Ovary (tissue), 9 donors: ENCODE data around the gene DNAAF5. TPM values are rescaled to one million over a fixed set of nuclear protein-coding genes. Genes with fewer than 3 reads are reported as not detected.

Source experiments
- DNase-seq, 5 donors: peaks; one replicate each; pipeline ENCODE4 v3.0.0-alpha.2; 2019 to 2020
- H3K27ac ChIP-seq, 2 donors: fragments of 200-600 bp; one replicate each; pipeline versions ENCODE4 v1.5.1 to v1.8.0; 2019 to 2022
- H3K27me3 ChIP-seq: fragments of 200-600 bp; one replicate; pipeline ENCODE4 v1.8.0; 2022
- H3K36me3 ChIP-seq: fragments of 200-600 bp; sonication (generic); one replicate; pipeline ENCODE4 v1.5.1; 2019
- H3K4me1 ChIP-seq: one replicate; pipeline ENCODE4 v1.8.1; 2013; ENCODE audit warnings: mild to moderate bottlenecking, moderate library complexity; ENCODE audit not compliant: insufficient read depth
- H3K4me3 ChIP-seq: fragments of 200-600 bp; sonication (generic); one replicate; pipeline ENCODE4 v1.5.1; 2017
- H3K9me3 ChIP-seq, 2 donors: fragments of 200-600 bp in 1 of 2; sonication (generic) in 1 of 2; one replicate each; pipeline versions ENCODE4 v1.5.1 to v1.8.1; 2013 to 2019; ENCODE audit warnings: mild to moderate bottlenecking in 1 of 2, moderate library complexity in 1 of 2
- CTCF ChIP-seq, 3 donors: fragments of 450-650 bp in 2 of 3; fragments of 200-600 bp in 1 of 3; IDR thresholded peaks; one replicate each; pipeline versions ENCODE4 v1.5.1 to v1.8.0; 2016 to 2022; ENCODE audit warnings: antibody characterized with exemption in 3 of 3, mild to moderate bottlenecking in 1 of 3
- EP300 ChIP-seq: sonication (generic); formaldehyde crosslinking; IDR thresholded peaks from one replicate; pipeline ENCODE4 v1.6.1; 2017; ENCODE audit warnings: antibody characterized with exemption
- POLR2A ChIP-seq: fragments of 450-650 bp; IDR thresholded peaks from one replicate; pipeline ENCODE4 v1.6.1; 2017; ENCODE audit warnings: antibody characterized with exemption, mild to moderate bottlenecking, moderate library complexity
- WGBS, 3 donors: extraction: QIAGEN DNeasy Blood & Tissue Kit in 1 of 3; methylation state at CpG; one replicate each; pipeline versions ENCODE4 v1.1.5 to v1.1.7; 2013 to 2017; 5-methylcytosine and 5-hydroxymethylcytosine counted together
- intact Hi-C, 4 donors: fragments of 100-400 bp; cut with DNase I; formaldehyde crosslinking; loops; one replicate each; pipeline versions ENCODE4 v1.11.0 to v1.15.1; 2022 to 2023
- polyA plus RNA-seq, 2 donors: library from polyadenylated mRNA; stranded (reverse); fragments of 200-250 nt in 1 of 2; fragments of 350-450 nt in 1 of 2; fragmentation: Illumina TruSeq in 1 of 2; extraction: RNeasy Lipid Tissue Mini Kit (QIAGEN cat#74804) in 1 of 2; gene quantifications; one replicate each; pipeline ENCODE4 v1.2.3, GENCODE V29; 2013 to 2014
- total RNA-seq, 7 donors: library from RNA; depleted of rRNA in 2 of 7; stranded (reverse); fragments of >200 nt in 2 of 7; fragmentation: NEBNext Ultra II Directional in 3 of 7; extraction: Animal tissue kit (Norgen Biotek cat#: 25700) in 3 of 7; gene quantifications; one replicate each; pipeline versions ENCODE4 v1.1.0 to v1.2.4, GENCODE V29; 2016 to 2023
- donor health status: DM: no; HTN: no; CAD: no; lungs with moderate emphysema.
- donor health status: DM: no; HTN: no; CAD: no.
- donor health status: Bipolar disorder and iron deficiency.
- donor health status: DM: yes; HTN: yes; CAD: no.
- donor health status: DM: no; HTN: no; CAD: no.
- donor health status: DM: yes; HTN: yes; CAD: no.

DNAAF5 gene
- total and polyA plus RNA-seq, 9 donors, result 12.9 to 41.0 (median 21.3) TPM

GRCh38 chr7:834277-834676 is 107.8 kb downstream of the DNAAF5 start:
- Histone ChIP-seq H3K36me3 (no peaks in the 10 kb centered on the region), H3K9me3 (no peaks in the 10 kb centered on the region), H3K4me1 (peaks cover 34% of the 10 kb centered on the region), H3K27ac (peak overlapping the region; percentile 2 to 46), H3K4me3 (no peak overlapping the region), H3K27me3 (no peaks in the 10 kb centered on the region)
- TF ChIP-seq POLR2A (no peak), EP300 (no peak), CTCF (IDR thresholded peaks at IDR 0.05) (no peak)
- WGBS, 3 donors, result 76 to 89% (median 85%) methylated on average over 12 of the region's 12 CpGs
- DNase-seq, result no peak
- intact Hi-C loops, result loop anchor here in 2 of 4 donors (5.0 to 10.0 kb wide), 3 partner anchors 33 to 49 kb away; no protein-coding TSS in a partner anchor

- H3K27me3 ChIP-seq, result no peaks in the 10 kb centered on the region
- H3K36me3 ChIP-seq, result no peaks in the 10 kb centered on the region
- no peak overlapping the region for H3K27ac ChIP-seq
- DNase-seq, result no peak
- no peaks in the 10 kb centered on the region for H3K9me3 ChIP-seq
- intact Hi-C loops, result loop anchor here in 2 of 4 donors (5.0 to 10.0 kb wide), 2 partner anchors 37 to 50 kb away; no protein-coding TSS in a partner anchor
- 96 to 97% (median 96%) methylated on average over 12 of the region's 12 CpGs for WGBS, 3 donors
- no peak overlapping the region for H3K4me3 ChIP-seq
- TF ChIP-seq POLR2A, result no peak
- TF ChIP-seq EP300, result no peak
- TF ChIP-seq CTCF (IDR thresholded peaks at IDR 0.05), result no peak
- peaks cover 32% of the 10 kb centered on the region for H3K4me1 ChIP-seq
Observed at GRCh38 chr7:835021-835420, 108.5 kb downstream of the DNAAF5 start.

- H3K36me3 ChIP-seq, result no peaks in the 10 kb centered on the region
- no peak overlapping the region for H3K27ac ChIP-seq
- intact Hi-C loops, result loop anchor here in 2 of 4 donors (5.0 to 10.0 kb wide), 2 partner anchors 37 to 51 kb away; no protein-coding TSS in a partner anchor
- H3K4me3 ChIP-seq, result no peak overlapping the region
- TF ChIP-seq EP300, result no peak
- TF ChIP-seq POLR2A, result no peak
- TF ChIP-seq CTCF (IDR thresholded peaks at IDR 0.05), result no peak
- no peaks in the 10 kb centered on the region for H3K27me3 ChIP-seq
- WGBS, 3 donors, result 81 to 82% (median 82%) methylated on average over 27 of the region's 27 CpGs
- peaks cover 31% of the 10 kb centered on the region for H3K4me1 ChIP-seq
- DNase-seq, result no peak
- no peaks in the 10 kb centered on the region for H3K9me3 ChIP-seq
Observed at GRCh38 chr7:835485-836401, 109.2 kb downstream of the DNAAF5 start.

Other genes starting within 250 kb of the DNAAF5 start
- 10 to 100 TPM in 3 of 7 donors, 1 to 10 TPM in 4; 3.7 to 35.5 (median 9.4) TPM for gene PDGFA, start 206.9 kb upstream of the DNAAF5 start, total RNA-seq
- 1 to 10 TPM; 4.5 to 8.7 TPM for gene PDGFA, start 206.9 kb upstream of the DNAAF5 start, polyA plus RNA-seq
- gene PRKAR1B, start 582 bp downstream of the DNAAF5 start, total RNA-seq, result 10 to 100 TPM; 14.3 to 49.0 (median 42.9) TPM
- 10 to 100 TPM; 22.6 to 34.0 TPM for gene PRKAR1B, start 582 bp downstream of the DNAAF5 start, polyA plus RNA-seq
- gene SUN1, start 105.8 kb downstream of the DNAAF5 start, total RNA-seq, result 100 to 1,000 TPM; 140 to 196 (median 154) TPM
- gene SUN1, start 105.8 kb downstream of the DNAAF5 start, polyA plus RNA-seq, result 100 to 1,000 TPM; 100 to 135 TPM
- gene GET4, start 149.9 kb downstream of the DNAAF5 start, total RNA-seq, result 10 to 100 TPM; 16.8 to 37.6 (median 30.4) TPM
- 10 to 100 TPM in 1 of 2 donors, 1 to 10 TPM in 1; 7.2 to 37.2 TPM for gene GET4, start 149.9 kb downstream of the DNAAF5 start, polyA plus RNA-seq
- 10 to 100 TPM in 1 of 7 donors, 1 to 10 TPM in 5, under 1 TPM in 1; 0.96 to 16.4 (median 3.6) TPM for gene ADAP1, start 228.0 kb downstream of the DNAAF5 start, total RNA-seq
- gene ADAP1, start 228.0 kb downstream of the DNAAF5 start, polyA plus RNA-seq, result 1 to 10 TPM in 1 of 2 donors, under 1 TPM in 1; 0.52 to 3.5 TPM
- gene COX19, start 248.8 kb downstream of the DNAAF5 start, total RNA-seq, result 10 to 100 TPM in 6 of 7 donors, 1 to 10 TPM in 1; 9.0 to 15.2 (median 10.5) TPM
- gene COX19, start 248.8 kb downstream of the DNAAF5 start, polyA plus RNA-seq, result 1 to 10 TPM; 6.7 to 6.8 TPM